Measurements from ENCODE around the gene PIGX.

GRCh38 chr3:196691386-196691785 is 20.8 kb upstream of the PIGX start:
- TF ChIP-seq EZH2 (IDR thresholded peaks at IDR 0.05; ENCODE audit: borderline replicate concordance, insufficient read depth, low read depth, low read length, poor library complexity, severe bottlenecking), result no peak
- TF ChIP-seq, protein P1, sequence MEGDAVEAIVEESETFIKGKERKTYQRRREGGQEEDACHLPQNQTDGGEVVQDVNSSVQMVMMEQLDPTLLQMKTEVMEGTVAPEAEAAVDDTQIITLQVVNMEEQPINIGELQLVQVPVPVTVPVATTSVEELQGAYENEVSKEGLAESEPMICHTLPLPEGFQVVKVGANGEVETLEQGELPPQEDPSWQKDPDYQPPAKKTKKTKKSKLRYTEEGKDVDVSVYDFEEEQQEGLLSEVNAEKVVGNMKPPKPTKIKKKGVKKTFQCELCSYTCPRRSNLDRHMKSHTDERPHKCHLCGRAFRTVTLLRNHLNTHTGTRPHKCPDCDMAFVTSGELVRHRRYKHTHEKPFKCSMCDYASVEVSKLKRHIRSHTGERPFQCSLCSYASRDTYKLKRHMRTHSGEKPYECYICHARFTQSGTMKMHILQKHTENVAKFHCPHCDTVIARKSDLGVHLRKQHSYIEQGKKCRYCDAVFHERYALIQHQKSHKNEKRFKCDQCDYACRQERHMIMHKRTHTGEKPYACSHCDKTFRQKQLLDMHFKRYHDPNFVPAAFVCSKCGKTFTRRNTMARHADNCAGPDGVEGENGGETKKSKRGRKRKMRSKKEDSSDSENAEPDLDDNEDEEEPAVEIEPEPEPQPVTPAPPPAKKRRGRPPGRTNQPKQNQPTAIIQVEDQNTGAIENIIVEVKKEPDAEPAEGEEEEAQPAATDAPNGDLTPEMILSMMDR (IDR thresholded peaks at IDR 0.05), result no peak

All from B cell (primary cell).